UCSD-AML1 (cell line): ENCODE results near the gene KSR2.
"Not testable (repeated sequence)": the region's sequence is repeated elsewhere in the genome, so short reads cannot be mapped to it uniquely, and the experiment has no call there.

ENCODE experiments used
- DNase-seq: peaks from one replicate; lab custom pipeline; 2025; ENCODE audit not compliant: unreplicated experiment; lab: John Stamatoyannopoulos, UW

Gene KSR2

DNA sequence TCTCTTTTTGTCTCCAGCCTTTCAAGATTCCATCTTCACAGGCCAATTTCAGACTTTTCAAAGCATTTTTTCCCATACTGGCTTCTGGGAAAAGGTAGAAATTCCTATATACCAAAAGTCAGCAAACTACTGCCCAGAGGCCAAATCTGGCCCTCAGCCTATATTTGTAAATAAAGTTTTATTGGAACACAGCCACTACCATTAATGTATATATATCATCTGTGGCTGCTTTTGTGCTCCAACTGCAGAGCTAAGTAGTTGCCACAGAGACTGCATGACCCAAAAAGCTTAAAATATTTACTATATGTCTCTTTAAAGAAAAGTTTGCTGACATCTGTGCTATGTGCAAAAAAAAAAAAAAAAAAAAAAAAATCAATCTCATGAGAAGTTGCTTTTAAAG lies 76.3 kb downstream of the KSR2 start:
- DNase-seq: no peak

DNA sequence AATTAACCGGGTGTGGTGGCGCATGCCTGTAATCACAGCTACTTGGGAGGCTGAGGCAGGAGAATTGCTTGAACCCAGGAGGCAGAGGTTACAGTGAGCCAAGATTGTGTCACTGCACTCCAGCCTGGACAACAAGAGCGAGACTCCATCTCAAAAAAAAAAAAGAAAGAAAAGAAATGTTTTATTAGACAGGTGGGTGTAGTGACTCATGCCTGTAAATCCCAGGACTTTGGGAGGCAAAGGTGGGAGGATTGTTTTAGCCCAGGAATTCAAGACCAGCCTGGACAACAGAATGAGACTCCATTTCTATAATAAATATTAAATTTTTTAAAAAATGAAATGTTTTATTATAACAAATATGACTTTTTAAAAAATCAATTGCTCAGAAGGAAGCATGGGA lies 77.5 kb downstream of the KSR2 start:
- not testable (repeated sequence) for DNase-seq

DNA sequence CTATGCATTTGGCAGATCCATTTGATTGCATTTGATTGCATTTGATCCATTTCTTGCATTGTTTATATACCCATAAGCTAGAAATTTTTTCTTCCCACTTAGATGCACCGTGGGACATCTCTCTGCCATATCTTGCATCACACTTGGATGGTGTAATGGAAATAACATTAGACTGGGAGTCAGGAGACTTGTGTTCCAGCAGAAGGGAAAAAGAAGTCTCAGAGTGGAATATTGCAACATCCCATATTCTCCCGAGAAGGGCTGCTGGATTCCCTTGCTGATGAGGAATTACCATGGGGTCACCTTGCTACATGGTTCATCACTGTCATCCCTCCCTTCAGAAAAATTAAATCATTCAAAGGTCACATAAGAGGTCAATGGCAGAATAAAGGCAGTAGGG lies 78.1 kb downstream of the KSR2 start:
- no peak for DNase-seq

- DNase-seq: no peak
Observed at GRCh38 chr12:117890137-117890536, 78.7 kb downstream of the KSR2 start.

DNA sequence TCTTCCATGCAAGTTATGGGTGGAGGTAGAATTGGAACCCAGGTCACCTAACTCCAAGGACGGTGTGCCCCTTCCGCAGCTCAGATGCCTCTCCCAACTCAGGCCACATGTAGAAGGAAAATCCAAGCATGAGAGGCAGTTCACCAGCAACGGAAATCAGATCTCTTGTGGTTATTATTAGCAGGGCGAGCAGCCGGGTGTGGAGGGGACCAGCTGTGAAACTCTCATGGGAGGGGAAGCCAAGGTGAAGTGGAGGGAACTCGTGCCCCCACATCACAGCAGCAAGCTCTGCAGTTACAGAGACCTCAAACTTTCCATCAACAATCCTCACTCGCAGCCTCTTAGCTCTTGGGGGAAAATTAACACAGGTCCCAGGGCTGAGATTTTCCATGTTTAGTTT lies 79.7 kb downstream of the KSR2 start:
- DNase-seq: no peak

DNA sequence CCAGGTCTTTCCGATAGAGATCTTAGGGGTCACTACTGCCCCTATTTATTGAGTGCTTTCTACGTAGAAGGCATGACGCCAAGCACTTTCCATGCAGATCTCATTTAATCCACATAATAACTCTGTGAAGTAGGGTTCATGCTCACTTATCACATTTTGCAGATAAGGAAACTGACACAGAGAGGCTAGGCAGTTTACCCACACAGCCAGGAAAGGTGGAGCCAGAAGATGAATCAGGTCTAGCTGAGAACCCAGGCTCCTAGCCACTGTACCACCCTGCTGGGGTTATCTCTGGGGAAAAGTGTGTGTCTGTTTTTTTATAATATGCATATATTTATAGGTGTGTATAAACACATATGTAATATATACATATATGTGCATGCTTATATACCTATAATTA lies 83.6 kb downstream of the KSR2 start:
- DNase-seq: no peak

DNA sequence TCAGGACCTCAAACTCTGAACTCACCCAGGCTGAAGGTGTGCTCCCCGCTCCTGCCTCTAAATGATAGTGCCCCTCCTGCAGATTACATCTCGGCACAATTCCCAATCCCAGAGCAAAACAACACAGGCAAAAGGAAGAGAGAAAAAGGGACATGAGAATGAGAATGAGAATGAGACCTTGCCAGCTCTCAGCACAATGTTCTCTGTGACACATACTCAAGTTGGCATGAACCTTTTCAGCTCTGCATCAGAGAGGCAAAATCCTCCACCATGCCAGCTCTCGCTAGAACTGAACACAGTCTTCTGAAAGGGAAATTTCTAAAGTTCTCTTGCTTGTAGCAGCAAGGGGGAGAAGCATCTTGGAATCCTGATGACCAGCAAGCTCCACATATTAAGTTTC lies 84.6 kb downstream of the KSR2 start:
- DNase-seq: no peak

DNA sequence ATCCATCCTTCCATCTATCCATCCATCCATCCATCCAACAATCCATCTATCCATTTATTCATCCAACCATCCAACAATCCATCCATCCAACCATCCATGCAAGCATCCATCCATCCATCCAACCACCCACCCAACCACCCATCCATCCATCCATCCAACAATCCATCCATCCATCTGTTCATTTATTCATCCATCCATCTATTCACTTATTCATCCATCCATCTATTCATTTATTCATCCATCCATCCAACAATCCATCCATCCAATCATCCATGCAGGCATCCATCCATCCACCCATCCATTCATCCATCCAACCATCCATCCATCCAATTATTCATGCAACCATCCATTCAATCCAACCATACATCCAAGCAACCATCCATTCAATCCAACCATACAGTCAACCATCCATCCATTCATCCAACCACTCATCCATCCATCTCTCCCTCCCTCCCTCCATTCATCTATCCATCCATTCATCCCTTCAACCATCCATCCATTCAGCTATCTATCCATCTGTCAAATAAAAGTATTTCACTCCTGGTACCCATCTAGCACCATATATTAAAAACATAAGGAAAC lies 86.1 kb downstream of the KSR2 start:
- no peak for DNase-seq

DNA sequence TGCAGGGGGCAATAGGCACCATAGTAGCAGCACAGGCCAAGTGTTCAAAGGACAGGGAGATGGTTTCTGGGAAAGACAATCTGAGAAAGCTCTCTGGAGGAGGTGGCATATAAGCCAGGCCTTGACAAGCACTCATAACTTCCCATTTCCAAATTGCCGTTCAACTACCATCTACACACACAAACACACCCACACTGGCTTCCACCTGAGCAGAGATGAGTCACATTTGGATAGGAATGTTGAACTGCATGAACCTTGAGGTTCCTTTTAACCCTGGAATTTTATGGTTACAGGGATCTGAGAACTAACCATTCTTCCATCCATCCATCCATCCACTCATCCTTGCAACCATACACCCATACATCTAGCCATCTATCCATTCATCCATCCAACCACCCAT lies 86.6 kb downstream of the KSR2 start:
- no peak for DNase-seq

DNA sequence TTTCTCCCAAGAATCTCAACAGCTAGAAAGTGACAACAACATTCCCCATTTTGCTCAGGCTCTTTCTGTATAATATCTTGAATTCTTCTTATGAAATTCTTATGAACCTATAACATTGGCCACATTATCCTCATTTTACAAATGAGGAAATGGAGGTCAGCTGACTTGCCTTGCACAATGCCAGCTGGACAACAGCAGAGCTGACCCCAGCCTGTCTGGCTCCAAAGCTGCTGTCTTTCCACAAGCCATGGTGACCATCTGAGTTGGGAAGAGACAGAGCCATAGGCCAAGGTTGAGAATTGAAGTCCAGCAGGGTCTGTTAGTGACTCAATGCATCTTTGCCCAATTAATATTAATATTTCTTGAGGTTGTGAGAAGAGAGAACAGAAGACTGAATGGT lies 87.3 kb downstream of the KSR2 start:
- DNase-seq: no peak

DNA sequence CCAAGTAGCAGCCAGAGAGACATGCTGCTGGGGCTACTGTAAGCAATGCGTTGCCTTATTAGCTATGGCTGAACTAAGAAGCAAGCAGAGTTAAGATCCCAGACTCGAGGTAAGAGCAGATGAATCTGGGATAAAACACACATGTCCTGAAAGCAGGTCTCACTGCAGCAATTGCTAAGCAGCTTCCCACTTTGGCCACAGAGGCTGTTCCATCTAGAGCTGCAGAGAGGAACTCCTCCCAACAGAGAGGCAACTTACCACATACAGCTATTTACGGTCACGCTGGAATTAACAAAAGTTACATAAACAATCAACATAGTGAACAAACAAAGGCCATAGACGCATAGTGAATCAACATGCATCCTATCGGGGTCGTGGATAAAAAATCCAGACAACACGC lies 90.2 kb downstream of the KSR2 start:
- DNase-seq: no peak

DNA sequence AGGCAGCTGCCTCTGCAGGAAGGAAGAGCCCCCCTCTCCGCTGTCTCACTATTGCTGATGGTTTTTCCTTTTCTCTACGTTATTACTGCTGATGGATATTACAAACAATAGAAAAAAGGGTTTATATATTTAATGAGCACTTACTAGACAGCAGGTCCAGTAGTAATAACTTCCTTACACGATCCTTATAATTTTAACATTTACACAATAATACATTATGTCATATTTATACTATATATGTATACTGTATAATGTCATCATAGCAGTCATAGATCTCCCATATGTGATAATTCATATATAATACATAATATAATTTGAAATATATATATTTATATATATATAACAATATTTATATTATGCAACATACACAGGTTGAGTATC lies 92.4 kb downstream of the KSR2 start:
- no peak for DNase-seq

- no peak for DNase-seq
Observed at GRCh38 chr12:117875744-117876435, 92.9 kb downstream of the KSR2 start.

DNA sequence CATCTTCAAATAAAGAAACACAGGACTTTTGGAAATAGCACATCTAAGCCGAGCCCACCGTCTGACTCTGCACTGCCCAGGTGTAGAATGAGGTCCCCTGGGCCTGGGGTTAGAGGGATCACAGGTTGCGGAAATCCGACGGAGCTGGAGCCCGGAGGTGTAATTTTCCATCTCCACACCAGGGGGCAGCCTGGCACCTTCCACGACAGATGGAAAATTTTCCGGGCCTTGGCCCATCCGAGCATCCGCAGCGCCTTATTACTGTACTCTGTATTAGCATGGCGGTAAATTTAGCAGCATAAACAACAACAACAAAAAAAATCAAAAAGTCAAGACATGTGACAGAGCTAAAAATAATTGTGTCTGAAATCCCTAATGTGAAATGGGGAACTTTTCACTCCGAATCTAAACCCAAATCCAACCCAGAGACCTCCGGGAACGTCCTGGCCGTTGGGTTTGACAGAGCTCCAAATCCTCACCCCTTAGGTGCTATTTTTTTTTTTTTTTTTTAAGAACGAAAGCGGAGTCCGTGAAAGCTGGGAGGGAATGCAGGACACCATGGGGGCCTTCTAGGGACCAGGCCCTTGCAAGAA lies 93.9 kb downstream of the KSR2 start:
- peak; percentile 58 for DNase-seq

GRCh38 chr12:117874198-117874597 lies 94.6 kb downstream of the KSR2 start:
- not testable (repeated sequence) for DNase-seq

DNA sequence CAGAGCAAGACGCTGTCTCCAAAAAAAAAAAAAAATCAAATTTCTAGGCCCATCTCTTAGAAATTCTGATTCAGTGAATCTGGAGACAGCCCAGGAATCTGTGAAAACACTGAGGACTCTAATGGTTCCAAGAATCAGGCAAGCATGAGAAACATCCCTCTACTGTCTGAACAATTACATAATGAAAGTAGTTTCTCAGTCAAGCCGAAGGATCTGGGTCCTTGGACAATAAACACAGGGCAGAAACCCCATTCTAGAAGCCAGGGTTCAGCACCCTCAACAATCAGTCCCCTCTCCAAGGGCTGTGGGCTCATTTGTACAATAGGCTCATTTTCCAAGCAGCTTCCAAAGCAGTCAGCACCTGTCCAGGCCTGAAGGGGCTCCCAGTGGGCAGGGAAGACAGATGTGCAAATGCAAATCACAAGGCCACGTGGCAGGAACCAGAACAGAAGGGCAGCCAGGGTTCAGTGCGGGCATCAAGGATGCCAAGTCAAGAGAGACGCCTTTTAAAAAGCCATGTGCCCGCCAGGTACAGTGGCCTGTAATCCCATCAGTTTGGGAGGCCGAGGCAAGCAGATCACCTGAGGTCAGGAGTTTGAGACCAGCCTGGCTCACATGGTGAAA lies 96.1 kb downstream of the KSR2 start:
- no peak for DNase-seq

DNA sequence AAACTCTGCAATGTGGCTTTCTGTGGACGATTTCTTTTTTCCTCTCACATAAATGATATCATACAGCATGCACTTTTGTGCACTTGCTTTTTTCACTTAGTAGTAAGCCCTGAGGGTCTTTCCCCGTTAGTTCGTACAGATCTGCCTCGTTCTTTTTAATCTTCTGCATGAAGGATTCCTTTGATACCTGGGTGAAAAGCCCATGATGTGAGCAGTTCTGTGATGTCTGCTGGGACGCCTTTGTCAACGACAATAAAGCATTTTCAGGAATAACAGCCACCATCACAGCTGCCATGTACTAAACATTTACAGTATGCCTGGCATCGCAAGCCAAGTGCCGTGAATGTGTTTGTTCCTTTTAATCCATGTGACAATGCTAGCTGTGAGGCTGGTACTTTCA lies 99.2 kb downstream of the KSR2 start:
- DNase-seq: no peak

GRCh38 chr12:117867348-117867747 lies 101.4 kb downstream of the KSR2 start:
- DNase-seq: no peak

- no peak for DNase-seq
Observed at GRCh38 chr12:117865505-117865904, 103.3 kb downstream of the KSR2 start.

- no peak for DNase-seq
Observed at GRCh38 chr12:117863002-117863709, 105.6 kb downstream of the KSR2 start.

GRCh38 chr12:117861691-117862090 lies 107.1 kb downstream of the KSR2 start:
- no peak for DNase-seq
